Measurements from ENCODE around the gene SSX2IP. TPM values are rescaled to one million over a fixed set of nuclear protein-coding genes. Genes with fewer than 3 reads are reported as not detected.
A peak's percentile ranks its signal among the peaks of the same experiment; 100 is the strongest.
"Not testable (repeated sequence)": the region's sequence is repeated elsewhere in the genome, so short reads cannot be mapped to it uniquely, and the experiment has no call there.

SSX2IP gene
- total RNA-seq, 1 donor from 2014 or later, result 12.5 TPM

DNA sequence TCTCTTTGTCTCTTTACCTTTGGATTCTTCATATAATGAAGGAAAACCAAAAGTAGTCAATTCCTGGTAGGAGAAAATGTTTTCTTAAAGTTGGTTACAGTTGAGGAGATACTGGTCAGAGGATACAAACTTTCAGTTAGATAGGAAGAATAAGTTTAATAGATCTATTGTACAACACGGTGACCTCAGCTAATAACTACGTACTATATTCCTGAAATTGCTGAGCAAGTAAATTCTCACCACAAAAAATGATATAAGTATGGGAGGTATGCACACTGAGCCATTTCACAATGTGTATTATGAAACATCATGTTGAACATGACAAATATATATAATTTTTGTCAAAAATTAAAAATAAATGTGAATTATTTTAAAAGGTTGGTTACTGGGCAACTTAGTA, 20.4 kb downstream of the SSX2IP start:
- no peak for DNase-seq (ENCODE audit: low read depth)
- TF ChIP-seq CTCF (conservative IDR thresholded peaks at IDR 0.05; ENCODE audit: low read depth, low read length), result no peak
- H3K4me3 ChIP-seq (ENCODE audit: low read depth, low read length), result no peak overlapping the region

GRCh38 chr1:84668185-84668584, 22.1 kb downstream of the SSX2IP start:
- no peak overlapping the region for H3K4me3 ChIP-seq (ENCODE audit: low read depth, low read length)
- TF ChIP-seq CTCF (conservative IDR thresholded peaks at IDR 0.05; ENCODE audit: low read depth, low read length), result peak; percentile 45
- DNase-seq (ENCODE audit: low read depth), result no peak

DNA sequence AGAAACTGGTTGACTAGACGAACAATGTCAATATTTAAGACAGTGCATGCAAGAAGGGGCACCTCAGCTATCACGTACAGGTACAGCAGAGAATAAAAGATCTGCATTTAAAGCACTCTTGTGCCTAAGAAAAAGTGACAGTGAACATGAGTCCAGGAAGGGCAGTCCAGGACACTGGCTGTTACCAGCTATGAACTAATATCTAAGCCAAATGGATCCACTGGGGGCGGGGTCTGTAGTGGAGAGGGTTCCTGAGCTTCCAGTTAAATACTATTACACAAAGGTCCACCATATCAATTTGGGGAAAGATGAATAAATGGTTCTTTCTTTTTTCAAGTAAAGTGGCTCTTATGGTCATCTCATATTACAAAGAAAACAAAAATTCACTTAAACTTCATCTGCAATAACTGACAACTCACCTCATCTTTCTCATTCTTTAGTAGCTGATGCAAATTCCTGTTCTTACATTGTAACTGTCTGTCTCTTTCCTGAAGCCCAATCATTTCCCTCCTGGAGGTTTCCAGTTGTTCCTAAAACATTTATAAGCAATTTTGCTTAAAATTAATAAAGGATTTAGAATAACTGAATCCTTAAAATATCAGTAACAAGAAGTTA, 24.5 kb downstream of the SSX2IP start:
- H3K4me3 ChIP-seq (ENCODE audit: low read depth, low read length), result no peak overlapping the region
- TF ChIP-seq CTCF (conservative IDR thresholded peaks at IDR 0.05; ENCODE audit: low read depth, low read length), result no peak
- no peak for DNase-seq (ENCODE audit: low read depth)

GRCh38 chr1:84653130-84653677, 37.1 kb downstream of the SSX2IP start:
- H3K4me3 ChIP-seq (ENCODE audit: low read depth, low read length), result no peak overlapping the region
- peak; percentile 24 for TF ChIP-seq CTCF (conservative IDR thresholded peaks at IDR 0.05; ENCODE audit: low read depth, low read length)
- DNase-seq (ENCODE audit: low read depth), result no peak

- no peak overlapping the region for H3K4me3 ChIP-seq (ENCODE audit: low read depth, low read length)
- no peak for DNase-seq (ENCODE audit: low read depth)
- peak; percentile 13 for TF ChIP-seq CTCF (conservative IDR thresholded peaks at IDR 0.05; ENCODE audit: low read depth, low read length)
These were observed 45.8 kb downstream of the SSX2IP start for GRCh38 chr1:84644472-84644871.

GRCh38 chr1:84643183-84643582, 47.1 kb downstream of the SSX2IP start:
- no peak for TF ChIP-seq CTCF (conservative IDR thresholded peaks at IDR 0.05; ENCODE audit: low read depth, low read length)
- no peak for DNase-seq (ENCODE audit: low read depth)
- H3K4me3 ChIP-seq (ENCODE audit: low read depth, low read length), result no peak overlapping the region

DNA sequence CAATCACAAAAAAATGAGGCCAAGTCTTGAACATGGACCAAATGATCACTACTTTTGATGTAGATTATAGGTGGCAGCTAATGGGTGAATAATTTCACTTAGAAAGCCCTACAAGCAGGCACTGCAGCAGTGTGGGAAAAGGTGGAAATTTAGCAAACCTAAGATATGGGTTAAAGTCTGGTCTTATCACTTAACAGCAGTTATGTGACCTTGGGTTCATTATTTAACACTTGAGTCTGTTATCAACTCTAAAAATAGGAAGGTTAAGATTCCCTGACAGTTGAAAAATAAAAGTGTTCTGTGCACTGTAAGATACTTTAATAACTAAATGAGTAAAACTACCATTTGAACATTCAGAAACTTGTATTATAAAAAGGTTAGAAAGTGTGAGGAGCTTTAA, 47.5 kb downstream of the SSX2IP start:
- H3K4me3 ChIP-seq (ENCODE audit: low read depth, low read length), result no peak overlapping the region
- TF ChIP-seq CTCF (conservative IDR thresholded peaks at IDR 0.05; ENCODE audit: low read depth, low read length), result no peak
- DNase-seq (ENCODE audit: low read depth), result no peak

- not testable (repeated sequence) for DNase-seq (ENCODE audit: low read depth); H3K4me3 ChIP-seq (ENCODE audit: low read depth, low read length)
These were observed 50.5 kb downstream of the SSX2IP start for GRCh38 chr1:84639731-84640130.

Measured in epithelial cell of proximal tubule (primary cell).